Raji (cell line): Measurements from ENCODE around the gene MTIF2.

Experiments used
- POLR2A ChIP-seq: IDR thresholded peaks from 2 replicates; pipeline ENCODE4 v1.6.1; 2011; ENCODE audit warnings: low read depth, low read length, control low read depth; ENCODE audit not compliant: insufficient read depth

MTIF2 gene

GRCh38 chr2:55268907-55269644 lies at the start of gene MTIF2:
Gene MTIF2, minus strand, starts transcription at chr2:55269231. Its CDS starts 5,373 bp downstream, at chr2:55263858.
- peak; percentile 98 for TF ChIP-seq POLR2A

GRCh38 chr2:55314985-55315384 lies 46.0 kb upstream of the MTIF2 start:
- TF ChIP-seq POLR2A: no peak

GRCh38 chr2:55311444-55311870 lies 42.4 kb upstream of the MTIF2 start:
- no peak for TF ChIP-seq POLR2A

- TF ChIP-seq POLR2A: no peak
These were observed 40.4 kb upstream of the MTIF2 start for GRCh38 chr2:55309446-55309845.

GRCh38 chr2:55302241-55302640 lies 33.2 kb upstream of the MTIF2 start:
- TF ChIP-seq POLR2A: no peak

- TF ChIP-seq POLR2A: no peak
These were observed 32.2 kb upstream of the MTIF2 start for GRCh38 chr2:55301277-55301676.

GRCh38 chr2:55296393-55296792 lies 27.4 kb upstream of the MTIF2 start:
- TF ChIP-seq POLR2A: no peak

GRCh38 chr2:55283083-55283482 lies 14.1 kb upstream of the MTIF2 start:
- TF ChIP-seq POLR2A: no peak

- peak; percentile 89 for TF ChIP-seq POLR2A
These were observed 13.3 kb upstream of the MTIF2 start for GRCh38 chr2:55282110-55282917.

GRCh38 chr2:55277310-55277709 lies 8.3 kb upstream of the MTIF2 start:
- no peak for TF ChIP-seq POLR2A

GRCh38 chr2:55269645-55269990 lies 587 bp upstream of the MTIF2 start:
- TF ChIP-seq POLR2A: no peak

- TF ChIP-seq POLR2A: no peak
These were observed 634 bp downstream of the MTIF2 start for GRCh38 chr2:55268288-55268906.

- no peak for TF ChIP-seq POLR2A
These were observed 16.2 kb downstream of the MTIF2 start for GRCh38 chr2:55252832-55253231.

GRCh38 chr2:55247025-55247424 lies 22.0 kb downstream of the MTIF2 start:
- no peak for TF ChIP-seq POLR2A

GRCh38 chr2:55245411-55245810 lies 23.6 kb downstream of the MTIF2 start:
- TF ChIP-seq POLR2A: no peak

- no peak for TF ChIP-seq POLR2A
These were observed 26.4 kb downstream of the MTIF2 start for GRCh38 chr2:55242617-55243016.
